Measurements from ENCODE around the gene CNTN4. TPM values are rescaled to one million over a fixed set of nuclear protein-coding genes. Genes with fewer than 3 reads are reported as not detected.

The CNTN4 gene
- total and polyA plus RNA-seq, 2 donors (not counting 3 experiments of a cell fraction or from before 2014, with no cell fraction given): not detected

DNA sequence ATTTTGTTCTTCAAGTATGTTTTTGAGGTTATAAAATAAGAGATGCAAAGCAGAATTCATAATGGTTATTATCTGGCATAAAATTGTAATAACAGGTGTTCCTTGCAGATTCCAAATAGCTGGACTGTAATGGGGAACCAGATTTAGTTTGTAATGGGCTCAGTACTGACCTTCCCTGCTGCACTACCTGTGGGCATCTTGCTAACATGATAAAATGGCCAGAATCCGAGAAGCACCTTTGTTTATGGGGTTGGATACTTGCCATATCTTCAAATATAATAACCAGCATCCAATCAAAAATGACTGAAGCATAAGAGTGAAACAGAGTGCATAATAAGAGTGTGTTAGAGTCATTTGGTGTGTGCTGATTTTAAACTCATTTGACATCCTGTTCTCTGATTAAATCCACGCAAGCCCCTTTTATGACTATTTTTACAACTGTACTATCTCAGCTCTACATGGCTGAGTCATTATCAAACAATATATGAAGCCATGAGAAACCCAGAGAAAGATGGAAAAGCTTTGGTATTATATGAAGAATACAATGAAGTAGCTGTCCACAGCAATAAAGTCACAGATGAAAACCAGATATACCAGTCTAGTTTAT, 292.4 kb downstream of the CNTN4 start:
- ChIA-PET POLR2A (no interaction called here), CTCF (no interaction called here)
- dilution Hi-C loops (cut with MboI; ENCODE audit: extremely low pct_ligation_motif_present, low sequenced_read_pairs) (no loop called here), intact Hi-C loops (cut with micrococcal nuclease) (no loop called here)
- FAIRE-seq (no peak), DNase-seq (ENCODE audit: low read depth, low spot score) (no peak)
- Histone ChIP-seq H3K9me1 (replicated peaks; ENCODE audit: control insufficient read depth, extremely low read depth, insufficient read depth, low read length) (no peaks in the 10 kb centered on the region), H3K27ac (ENCODE audit: insufficient read depth, low read depth, low read length) (no peak overlapping the region), H3K9me3 (replicated peaks; ENCODE audit: control insufficient read depth, insufficient read depth, low read length) (peaks cover 2% of the 10 kb centered on the region), H3K36me3 (ENCODE audit: control insufficient read depth in 2 of 2, extremely low read depth in 1 of 2, insufficient read depth in 2 of 2, low read length in 2 of 2) (no peaks in the 10 kb centered on the region), H3K27me3 (ENCODE audit: control insufficient read depth in 2 of 2, insufficient read depth in 2 of 2, low read length in 2 of 2) (no peaks in the 10 kb centered on the region), H3K4me3 (replicated peaks in 1 of 3; ENCODE audit: insufficient read depth in 1 of 3, low read depth in 1 of 3, low read length in 3 of 3) (no peak overlapping the region), H3K79me2 (ENCODE audit: control insufficient read depth, insufficient read depth, low read length) (no peaks in the 10 kb centered on the region), H3K4me2 (ENCODE audit: insufficient read depth, low read length) (no peak overlapping the region), H2AFZ (ENCODE audit: low read depth, low read length) (no peak overlapping the region), H4K20me1 (replicated peaks; ENCODE audit: control insufficient read depth, extremely low read depth, insufficient read depth, low read length) (no peaks in the 10 kb centered on the region), H3K4me1 (ENCODE audit: control insufficient read depth, extremely low read depth, insufficient read depth, low read length) (no peaks in the 10 kb centered on the region), H3K9ac (replicated peaks; ENCODE audit: extremely low read depth, insufficient read depth, low read length) (no peak overlapping the region)
- no peak for TF ChIP-seq FOS (IDR thresholded peaks at IDR 0.05; ENCODE audit: borderline replicate concordance, insufficient read depth, low read length)
- TF ChIP-seq MYC (IDR thresholded peaks at IDR 0.05; ENCODE audit: low read depth, low read length): no peak
- TF ChIP-seq, protein P1, sequence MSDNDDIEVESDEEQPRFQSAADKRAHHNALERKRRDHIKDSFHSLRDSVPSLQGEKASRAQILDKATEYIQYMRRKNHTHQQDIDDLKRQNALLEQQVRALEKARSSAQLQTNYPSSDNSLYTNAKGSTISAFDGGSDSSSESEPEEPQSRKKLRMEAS (IDR thresholded peaks at IDR 0.05; ENCODE audit: insufficient read depth, insufficient read length): no peak
- TF ChIP-seq CTCF (IDR thresholded peaks at IDR 0.05; ENCODE audit: extremely low read depth in 1 of 2, insufficient read depth in 1 of 2, low read depth in 1 of 2, low read length in 2 of 2): no peak
- TF ChIP-seq JUN (IDR thresholded peaks at IDR 0.05; ENCODE audit: borderline replicate concordance, insufficient read depth, insufficient read length, low read depth): no peak
- no peak for TF ChIP-seq GATA2 (IDR thresholded peaks at IDR 0.05; ENCODE audit: insufficient read depth, insufficient read length, low read depth, low read length)
- TF ChIP-seq EZH2 (IDR thresholded peaks at IDR 0.05; ENCODE audit: borderline replicate concordance, low read depth, low read length, severe bottlenecking): no peak
- BruUV-seq (replicated peaks): no TSS peak

All from endothelial cell of umbilical vein (primary cell).